ENCODE results near the gene PDSS2.

PDSS2 gene

GRCh38 chr6:107413966-107414645 is 45.3 kb downstream of the PDSS2 start:
- H2BK120ac ChIP-seq (ENCODE audit: low read depth, low read length) = no peak overlapping the region
- no peak overlapping the region for H3K23ac ChIP-seq (ENCODE audit: low read length in 2 of 2)
- no peak overlapping the region for H3K4ac ChIP-seq (ENCODE audit: low read depth in 1 of 2, low read length in 2 of 2)
- H2AFZ ChIP-seq (ENCODE audit: low read depth, low read length) = no peak overlapping the region
- H3K14ac ChIP-seq (ENCODE audit: low read length in 2 of 2) = no peak overlapping the region
- no peaks in the 10 kb centered on the region for H3K9me3 ChIP-seq (ENCODE audit: control insufficient read depth, low read length)
- H3K27ac ChIP-seq (ENCODE audit: low read length, poor library complexity, severe bottlenecking) = no peak overlapping the region
- no peak overlapping the region for H4K91ac ChIP-seq (ENCODE audit: low read length)
- H2BK12ac ChIP-seq (ENCODE audit: low read length in 2 of 2) = no peak overlapping the region
- H3K4me1 ChIP-seq (ENCODE audit: control insufficient read depth, insufficient read depth, low read depth, low read length) = no peaks in the 10 kb centered on the region
- H4K8ac ChIP-seq (ENCODE audit: low read length) = no peak overlapping the region
- no peak overlapping the region for H2BK15ac ChIP-seq (ENCODE audit: low read depth, poor library complexity, severe bottlenecking)
- H3K36me3 ChIP-seq (ENCODE audit: control insufficient read depth in 1 of 2, insufficient read depth in 2 of 2, low read depth in 1 of 2, low read length in 2 of 2) = no peaks in the 10 kb centered on the region
- H3K27me3 ChIP-seq (ENCODE audit: control insufficient read depth in 1 of 2, insufficient read depth in 1 of 2, low read length in 2 of 2) = no peaks in the 10 kb centered on the region
- H3K79me1 ChIP-seq (replicated peaks; ENCODE audit: low read length, poor library complexity, severe bottlenecking) = peaks cover 16% of the 10 kb centered on the region
- H3K4me2 ChIP-seq (ENCODE audit: low read length, poor library complexity, severe bottlenecking) = no peak overlapping the region
- no peak for DNase-seq
- no peak overlapping the region for H3K18ac ChIP-seq (ENCODE audit: low read depth in 1 of 2, low read length in 2 of 2)
- no peak overlapping the region for H3K4me3 ChIP-seq (ENCODE audit: insufficient read depth in 1 of 2, low read depth in 1 of 2, low read length in 2 of 2)
- no peak overlapping the region for H2BK5ac ChIP-seq (ENCODE audit: low read depth, low read length, poor library complexity, severe bottlenecking)
- no peak overlapping the region for H2AK5ac ChIP-seq (ENCODE audit: low read length, severe bottlenecking)
- H3K9ac ChIP-seq (ENCODE audit: low read length) = no peak overlapping the region

- Histone ChIP-seq H3K23ac (ENCODE audit: low read length in 2 of 2) (no peak overlapping the region), H3K4me2 (ENCODE audit: low read length, poor library complexity, severe bottlenecking) (no peak overlapping the region), H2BK12ac (ENCODE audit: low read length in 2 of 2) (no peak overlapping the region), H3K36me3 (ENCODE audit: control insufficient read depth in 1 of 2, insufficient read depth in 2 of 2, low read depth in 1 of 2, low read length in 2 of 2) (no peaks in the 10 kb centered on the region), H3K18ac (ENCODE audit: low read depth in 1 of 2, low read length in 2 of 2) (no peak overlapping the region), H3K27me3 (ENCODE audit: control insufficient read depth in 1 of 2, insufficient read depth in 1 of 2, low read length in 2 of 2) (no peaks in the 10 kb centered on the region), H4K8ac (ENCODE audit: low read length) (no peak overlapping the region), H3K79me1 (replicated peaks; ENCODE audit: low read length, poor library complexity, severe bottlenecking) (peaks cover 11% of the 10 kb centered on the region), H2AK5ac (ENCODE audit: low read length, severe bottlenecking) (no peak overlapping the region), H3K14ac (ENCODE audit: low read length in 2 of 2) (no peak overlapping the region), H3K4me3 (ENCODE audit: insufficient read depth in 1 of 2, low read depth in 1 of 2, low read length in 2 of 2) (no peak overlapping the region), H2BK120ac (ENCODE audit: low read depth, low read length) (no peak overlapping the region), H3K9ac (ENCODE audit: low read length) (no peak overlapping the region), H2BK5ac (ENCODE audit: low read depth, low read length, poor library complexity, severe bottlenecking) (no peak overlapping the region), H2AFZ (ENCODE audit: low read depth, low read length) (no peak overlapping the region), H2BK15ac (ENCODE audit: low read depth, poor library complexity, severe bottlenecking) (no peak overlapping the region), H3K9me3 (ENCODE audit: control insufficient read depth, low read length) (no peaks in the 10 kb centered on the region), H3K4me1 (ENCODE audit: control insufficient read depth, insufficient read depth, low read depth, low read length) (no peaks in the 10 kb centered on the region), H4K91ac (ENCODE audit: low read length) (no peak overlapping the region), H3K4ac (ENCODE audit: low read depth in 1 of 2, low read length in 2 of 2) (no peak overlapping the region), H3K27ac (ENCODE audit: low read length, poor library complexity, severe bottlenecking) (no peak overlapping the region)
- 83% methylated on average over 3 of the region's 3 CpGs for WGBS
- DNase-seq = no peak
Measured at GRCh38 chr6:107411161-107411560, 48.2 kb downstream of the PDSS2 start.

DNA sequence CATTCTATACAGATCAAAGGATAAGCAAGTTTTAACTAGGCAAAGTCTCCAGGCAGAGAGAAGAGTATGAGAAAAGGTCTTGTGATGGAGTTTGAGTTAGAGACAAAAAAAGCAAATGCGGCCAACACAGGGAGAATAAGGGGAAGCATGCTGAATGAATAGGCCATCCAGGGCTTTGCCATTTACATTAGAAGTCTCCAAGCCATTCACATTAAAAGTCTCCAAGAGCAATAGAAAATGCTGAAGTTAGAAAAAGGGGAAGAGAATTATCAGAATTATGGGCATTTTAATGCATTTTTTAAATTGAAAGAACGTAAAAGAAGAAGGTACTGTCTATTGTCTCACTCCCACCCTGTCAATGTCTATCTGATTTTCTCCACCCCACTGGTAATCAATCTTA is 49.4 kb downstream of the PDSS2 start:
- WGBS = 92% methylated on average over 2 of the region's 2 CpGs

DNA sequence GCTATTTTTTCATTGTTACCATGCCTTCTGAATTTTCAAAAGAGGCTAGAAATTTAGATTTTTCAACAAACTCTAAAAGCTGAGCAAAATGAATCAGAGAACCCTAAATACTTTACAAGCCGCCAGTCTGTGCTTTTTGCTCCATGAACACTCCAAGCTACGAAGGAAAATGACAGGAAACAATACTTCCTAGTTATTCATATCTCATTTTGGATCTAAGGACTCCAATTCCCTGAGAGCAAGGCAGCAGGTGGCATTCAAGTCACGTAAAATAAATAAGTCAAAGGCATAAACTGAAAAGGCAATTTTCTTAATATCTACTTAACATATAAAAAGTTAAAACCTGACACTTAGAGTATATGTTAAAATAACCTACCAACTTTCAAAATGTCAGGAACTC is 50.6 kb downstream of the PDSS2 start:
- Histone ChIP-seq H3K4me2 (ENCODE audit: low read length, poor library complexity, severe bottlenecking) (no peak overlapping the region), H3K79me1 (replicated peaks; ENCODE audit: low read length, poor library complexity, severe bottlenecking) (peaks cover 7% of the 10 kb centered on the region), H2AK5ac (ENCODE audit: low read length, severe bottlenecking) (no peak overlapping the region), H3K4ac (ENCODE audit: low read depth in 1 of 2, low read length in 2 of 2) (no peak overlapping the region), H3K9ac (ENCODE audit: low read length) (no peak overlapping the region), H2BK15ac (ENCODE audit: low read depth, poor library complexity, severe bottlenecking) (no peak overlapping the region), H2AFZ (ENCODE audit: low read depth, low read length) (no peak overlapping the region), H3K9me3 (ENCODE audit: control insufficient read depth, low read length) (peaks cover 4% of the 10 kb centered on the region), H2BK5ac (ENCODE audit: low read depth, low read length, poor library complexity, severe bottlenecking) (no peak overlapping the region), H3K23ac (ENCODE audit: low read length in 2 of 2) (no peak overlapping the region), H3K4me1 (ENCODE audit: control insufficient read depth, insufficient read depth, low read depth, low read length) (no peaks in the 10 kb centered on the region), H3K14ac (ENCODE audit: low read length in 2 of 2) (no peak overlapping the region), H3K36me3 (ENCODE audit: control insufficient read depth in 1 of 2, insufficient read depth in 2 of 2, low read depth in 1 of 2, low read length in 2 of 2) (no peaks in the 10 kb centered on the region), H3K27ac (ENCODE audit: low read length, poor library complexity, severe bottlenecking) (no peak overlapping the region), H3K18ac (ENCODE audit: low read depth in 1 of 2, low read length in 2 of 2) (no peak overlapping the region), H2BK120ac (ENCODE audit: low read depth, low read length) (no peak overlapping the region), H2BK12ac (ENCODE audit: low read length in 2 of 2) (no peak overlapping the region), H3K27me3 (ENCODE audit: control insufficient read depth in 1 of 2, insufficient read depth in 1 of 2, low read length in 2 of 2) (no peaks in the 10 kb centered on the region), H3K4me3 (ENCODE audit: insufficient read depth in 1 of 2, low read depth in 1 of 2, low read length in 2 of 2) (no peak overlapping the region), H4K91ac (ENCODE audit: low read length) (no peak overlapping the region), H4K8ac (ENCODE audit: low read length) (no peak overlapping the region)
- WGBS = 85% methylated on average over 2 of the region's 3 CpGs
- DNase-seq = no peak

More for the DNA sequence above, 49.4 kb downstream of the PDSS2 start:
- Histone ChIP-seq H3K27me3 (ENCODE audit: control insufficient read depth in 1 of 2, insufficient read depth in 1 of 2, low read length in 2 of 2) (no peaks in the 10 kb centered on the region), H3K4me2 (ENCODE audit: low read length, poor library complexity, severe bottlenecking) (no peak overlapping the region), H3K23ac (ENCODE audit: low read length in 2 of 2) (no peak overlapping the region), H3K79me1 (replicated peaks; ENCODE audit: low read length, poor library complexity, severe bottlenecking) (peaks cover 9% of the 10 kb centered on the region), H3K36me3 (ENCODE audit: control insufficient read depth in 1 of 2, insufficient read depth in 2 of 2, low read depth in 1 of 2, low read length in 2 of 2) (no peaks in the 10 kb centered on the region), H2BK15ac (ENCODE audit: low read depth, poor library complexity, severe bottlenecking) (no peak overlapping the region), H3K9ac (ENCODE audit: low read length) (no peak overlapping the region), H2AFZ (ENCODE audit: low read depth, low read length) (no peak overlapping the region), H3K14ac (ENCODE audit: low read length in 2 of 2) (no peak overlapping the region), H2BK12ac (ENCODE audit: low read length in 2 of 2) (no peak overlapping the region), H3K4me1 (ENCODE audit: control insufficient read depth, insufficient read depth, low read depth, low read length) (no peaks in the 10 kb centered on the region), H4K8ac (ENCODE audit: low read length) (no peak overlapping the region), H3K4me3 (ENCODE audit: insufficient read depth in 1 of 2, low read depth in 1 of 2, low read length in 2 of 2) (no peak overlapping the region), H4K91ac (ENCODE audit: low read length) (no peak overlapping the region), H3K9me3 (ENCODE audit: control insufficient read depth, low read length) (peaks cover 1% of the 10 kb centered on the region), H2BK5ac (ENCODE audit: low read depth, low read length, poor library complexity, severe bottlenecking) (no peak overlapping the region), H2AK5ac (ENCODE audit: low read length, severe bottlenecking) (no peak overlapping the region), H3K18ac (ENCODE audit: low read depth in 1 of 2, low read length in 2 of 2) (no peak overlapping the region), H2BK120ac (ENCODE audit: low read depth, low read length) (no peak overlapping the region), H3K27ac (ENCODE audit: low read length, poor library complexity, severe bottlenecking) (no peak overlapping the region), H3K4ac (ENCODE audit: low read depth in 1 of 2, low read length in 2 of 2) (no peak overlapping the region)
- no peak for DNase-seq
